ENCODE measurements around the gene CLASP1.

DNA sequence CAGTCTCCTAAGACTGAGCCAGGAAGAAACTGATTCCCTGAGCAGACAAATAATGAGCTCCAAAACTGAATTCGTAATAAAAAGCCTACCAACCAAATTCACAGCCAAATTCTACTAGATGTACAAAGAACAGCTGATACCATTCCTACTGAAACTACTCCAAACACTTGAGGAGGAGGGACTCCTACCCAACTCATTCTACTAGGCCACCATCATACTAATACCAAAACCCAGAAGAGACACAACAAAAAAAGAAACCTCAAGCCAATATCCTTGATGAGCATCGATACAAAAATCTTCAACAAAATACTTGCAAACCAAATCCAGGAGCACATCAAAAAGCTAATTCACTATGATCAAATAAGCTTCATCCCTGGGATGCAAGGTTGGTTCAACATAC lies 98.6 kb downstream of the CLASP1 start:
- TF ChIP-seq EZH2 (IDR thresholded peaks at IDR 0.05): no peak
- no peak for TF ChIP-seq CTCF (IDR thresholded peaks at IDR 0.05)
- TF ChIP-seq EZH2phosphoT487 (IDR thresholded peaks at IDR 0.05): no peak
